Type B pancreatic cell (in vitro differentiated cells): ENCODE measurements around the gene PTPRK. TPM values are rescaled to one million over a fixed set of nuclear protein-coding genes. Genes with fewer than 3 reads are reported as not detected.

Source experiments
- DNase-seq: peaks from one replicate; pipeline ENCODE4 v3.0.0; 2021; ENCODE audit warnings: mixed read lengths; ENCODE audit not compliant: unreplicated experiment; ENCODE audit errors: extremely low spot score
- H3K27ac Mint-ChIP-seq: 2 replicates; pipeline ENCODE4 v1.8.0; 2021; ENCODE audit warnings: mild to moderate bottlenecking, mixed read lengths
- H3K27me3 Mint-ChIP-seq: 2 replicates; pipeline ENCODE4 v1.8.0; 2021; ENCODE audit warnings: mixed read lengths
- H3K36me3 Mint-ChIP-seq: 2 replicates; pipeline ENCODE4 v1.8.0; 2021; ENCODE audit warnings: mixed read lengths
- H3K4me1 Mint-ChIP-seq: one replicate; pipeline ENCODE4 v1.8.0; 2021; ENCODE audit warnings: mixed read lengths; ENCODE audit not compliant: unreplicated experiment
- H3K4me3 Mint-ChIP-seq: 2 replicates; pipeline ENCODE4 v1.8.0; 2021; ENCODE audit warnings: mild to moderate bottlenecking, mixed read lengths
- H3K9me3 Mint-ChIP-seq: 2 replicates; pipeline ENCODE4 v1.8.0; 2021; ENCODE audit warnings: mixed read lengths
- CTCF ChIP-seq: fragments of 200-600 bp; sonication (generic); conservative IDR thresholded peaks from 2 replicates; pipeline ENCODE4 v1.5.0; 2021; ENCODE audit warnings: antibody characterized with exemption, mild to moderate bottlenecking
- total RNA-seq: library from RNA; stranded (reverse); gene quantifications from 2 replicates; pipeline ENCODE4 v1.2.1, GENCODE V29; 2021; ENCODE audit warnings: low replicate concordance

Gene PTPRK
- total RNA-seq, 1 donor from 2014 or later: 63.4 TPM

GRCh38 chr6:128421788-128422187 is 98.6 kb downstream of the PTPRK start:
- TF ChIP-seq CTCF: no peak
- Mint-ChIP-seq H3K27me3 (no peaks in the 10 kb centered on the region), H3K9me3 (peaks cover 6% of the 10 kb centered on the region), H3K27ac (no peak overlapping the region), H3K4me3 (no peak overlapping the region), H3K36me3 (peaks cover 16% of the 10 kb centered on the region), H3K4me1 (peaks cover 9% of the 10 kb centered on the region)
- DNase-seq: no peak

DNA sequence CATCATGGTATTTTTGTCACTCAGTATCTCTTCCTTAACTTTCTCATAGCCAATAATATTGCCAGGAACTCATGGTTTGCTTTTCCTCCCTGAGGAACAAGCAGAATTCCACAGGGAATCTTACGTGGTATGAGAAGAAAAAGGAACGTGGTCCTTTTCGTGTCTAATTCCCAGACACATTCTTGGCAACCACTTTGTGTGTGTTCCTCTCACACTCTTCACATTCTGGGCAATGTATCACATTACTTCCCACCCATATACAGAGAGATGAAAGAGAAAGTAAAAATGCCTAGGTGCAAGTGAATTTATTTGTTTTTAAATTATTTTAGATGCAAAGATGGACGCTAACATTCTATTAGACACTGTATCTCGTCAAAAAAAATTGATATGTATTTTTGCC is 102.7 kb downstream of the PTPRK start:
- no peak for TF ChIP-seq CTCF
- Mint-ChIP-seq H3K4me1 (peaks cover 6% of the 10 kb centered on the region), H3K36me3 (peaks cover 20% of the 10 kb centered on the region), H3K27me3 (no peaks in the 10 kb centered on the region), H3K9me3 (peaks cover 6% of the 10 kb centered on the region), H3K4me3 (no peak overlapping the region), H3K27ac (no peak overlapping the region)
- no peak for DNase-seq

DNA sequence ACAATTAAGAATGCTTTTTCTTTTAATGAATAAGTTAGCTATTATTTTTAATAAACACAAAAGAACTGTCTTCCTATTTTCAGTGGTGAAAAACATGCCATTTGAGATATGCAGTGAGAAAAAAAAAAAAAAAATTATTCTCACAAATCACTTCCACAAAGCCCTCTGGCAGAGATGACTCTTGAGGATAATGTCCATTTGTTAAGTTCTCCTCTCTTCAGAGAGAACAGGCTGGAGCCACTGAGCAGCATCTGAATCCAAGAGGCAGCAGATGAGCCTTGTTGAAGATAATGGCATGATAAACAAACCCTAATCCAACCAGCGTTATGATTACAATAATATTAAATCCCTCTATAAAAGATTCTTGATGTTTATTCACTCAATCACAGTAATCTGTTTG is 105.0 kb downstream of the PTPRK start:
- H3K36me3 Mint-ChIP-seq: peaks cover 18% of the 10 kb centered on the region
- no peak for DNase-seq
- H3K4me1 Mint-ChIP-seq: no peaks in the 10 kb centered on the region
- H3K27ac Mint-ChIP-seq: no peak overlapping the region
- peaks cover 6% of the 10 kb centered on the region for H3K9me3 Mint-ChIP-seq
- no peaks in the 10 kb centered on the region for H3K27me3 Mint-ChIP-seq
- no peak overlapping the region for H3K4me3 Mint-ChIP-seq
- TF ChIP-seq CTCF: no peak

GRCh38 chr6:128414943-128415342 is 105.5 kb downstream of the PTPRK start:
- no peaks in the 10 kb centered on the region for H3K27me3 Mint-ChIP-seq
- no peak for DNase-seq
- peaks cover 18% of the 10 kb centered on the region for H3K36me3 Mint-ChIP-seq
- no peaks in the 10 kb centered on the region for H3K4me1 Mint-ChIP-seq
- no peak overlapping the region for H3K4me3 Mint-ChIP-seq
- TF ChIP-seq CTCF: no peak
- peaks cover 6% of the 10 kb centered on the region for H3K9me3 Mint-ChIP-seq
- no peak overlapping the region for H3K27ac Mint-ChIP-seq

DNA sequence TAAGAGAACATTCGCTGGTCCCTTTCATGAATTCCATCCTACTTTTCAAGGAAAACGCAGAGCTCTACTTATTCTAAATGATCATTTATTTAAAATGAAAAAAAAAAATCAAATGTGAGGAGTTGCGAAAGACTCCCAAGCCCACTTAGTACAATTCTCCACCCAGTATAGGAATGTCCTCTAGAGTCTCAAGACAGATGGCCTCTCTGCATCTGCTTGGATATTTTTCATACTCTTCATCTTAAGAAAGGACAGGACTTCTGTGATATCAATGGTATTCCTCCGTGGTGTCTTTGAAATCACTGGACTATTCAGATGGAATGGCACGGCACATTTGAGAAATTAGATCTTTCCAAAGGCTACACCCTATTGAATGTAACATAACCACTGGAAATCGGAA is 107.1 kb downstream of the PTPRK start:
- no peaks in the 10 kb centered on the region for H3K27me3 Mint-ChIP-seq
- TF ChIP-seq CTCF: no peak
- no peak for DNase-seq
- H3K4me3 Mint-ChIP-seq: no peak overlapping the region
- H3K36me3 Mint-ChIP-seq: peaks cover 11% of the 10 kb centered on the region
- H3K9me3 Mint-ChIP-seq: no peaks in the 10 kb centered on the region
- no peak overlapping the region for H3K27ac Mint-ChIP-seq
- H3K4me1 Mint-ChIP-seq: no peaks in the 10 kb centered on the region

- no peak for TF ChIP-seq CTCF
- Mint-ChIP-seq H3K4me1 (no peaks in the 10 kb centered on the region), H3K4me3 (no peak overlapping the region), H3K9me3 (no peaks in the 10 kb centered on the region), H3K36me3 (peaks cover 9% of the 10 kb centered on the region), H3K27ac (no peak overlapping the region), H3K27me3 (no peaks in the 10 kb centered on the region)
- DNase-seq: no peak
Observed at GRCh38 chr6:128412680-128413079, 107.7 kb downstream of the PTPRK start.
